Smooth muscle cell (in vitro differentiated cells): ENCODE measurements around the gene TMPRSS3. TPM values are rescaled to one million over a fixed set of nuclear protein-coding genes. Genes with fewer than 3 reads are reported as not detected.

ENCODE experiments used
- DNase-seq: peaks from one replicate; lab custom pipeline; 2025; ENCODE audit not compliant: unreplicated experiment; lab: John Stamatoyannopoulos, UW
- H2AFZ ChIP-seq: fragments of 200-600 bp; sonication (generic); 2 replicates; pipeline ENCODE4 v1.6.0; 2016; ENCODE audit warnings: antibody characterized with exemption, low read depth, mild to moderate bottlenecking
- H3F3A ChIP-seq: fragments of 200-600 bp; sonication (generic); 2 replicates; pipeline ENCODE4 v1.6.0; 2017; ENCODE audit warnings: antibody characterized with exemption, low read depth
- H3K27ac ChIP-seq: fragments of 200-600 bp; sonication (generic); 2 replicates; pipeline ENCODE4 v1.5.1; 2016; ENCODE audit warnings: low read depth, mild to moderate bottlenecking
- H3K27me3 ChIP-seq: fragments of 200-600 bp; sonication (generic); 2 replicates; pipeline ENCODE4 v1.6.1; 2016; ENCODE audit warnings: low read depth, mild to moderate bottlenecking
- H3K36me3 ChIP-seq: fragments of 200-600 bp; sonication (generic); 2 replicates; pipeline ENCODE4 v1.5.1; 2016; ENCODE audit warnings: low read depth
- H3K4me1 ChIP-seq: fragments of 200-600 bp; sonication (generic); 2 replicates; pipeline ENCODE4 v1.5.1; 2016; ENCODE audit warnings: low read depth
- H3K4me2 ChIP-seq: fragments of 200-600 bp; sonication (generic); 2 replicates; pipeline ENCODE4 v1.6.0; 2016; ENCODE audit warnings: mild to moderate bottlenecking
- H3K4me3 ChIP-seq: fragments of 200-600 bp; sonication (generic); 2 replicates; pipeline ENCODE4 v1.5.1; 2016; ENCODE audit warnings: mild to moderate bottlenecking
- H3K79me2 ChIP-seq: fragments of 200-600 bp; sonication (generic); 2 replicates; pipeline ENCODE4 v1.6.0; 2016; ENCODE audit warnings: low read depth, mild to moderate bottlenecking
- H3K9ac ChIP-seq: fragments of 200-600 bp; sonication (generic); 2 replicates; pipeline ENCODE4 v1.6.0; 2016; ENCODE audit warnings: low read depth
- H3K9me3 ChIP-seq: fragments of 200-600 bp; sonication (generic); replicated peaks from 2 replicates; pipeline ENCODE4 v1.5.1; 2016; ENCODE audit warnings: low read depth
- H4K20me1 ChIP-seq: fragments of 200-600 bp; sonication (generic); 2 replicates; pipeline ENCODE4 v1.6.0; 2016; ENCODE audit warnings: low read depth
- WGBS: methylation state at CpG from one replicate; pipeline ENCODE4 v1.1.7; 2016; ENCODE audit warnings: low lambda C conversion rate; 5-methylcytosine and 5-hydroxymethylcytosine counted together
- polyA plus RNA-seq: library from polyadenylated mRNA; unstranded; fragments of >200 nt; fragmentation: Nextera tagmentation; extraction: Ambion mirVana; gene quantifications from 2 replicates; pipeline ENCODE4 v1.2.1, GENCODE V29; 2016
- total RNA-seq: library from RNA; depleted of rRNA; stranded (reverse); fragments of >200 nt; gene quantifications from 2 replicates; pipeline ENCODE4 v1.2.3, GENCODE V29; 2014
- TF ChIP-seq, protein P1 (sequence below): fragments of 200-600 bp; sonication (generic); IDR thresholded peaks from 2 replicates; pipeline ENCODE4 v1.5.1; 2017; ENCODE audit warnings: borderline replicate concordance, mild to moderate bottlenecking, antibody characterized with exemption; ENCODE audit not compliant: insufficient read depth, poor library complexity, severe bottlenecking

TMPRSS3 gene
- total and polyA plus RNA-seq, 2 experiments from 2014 or later = not detected

DNA sequence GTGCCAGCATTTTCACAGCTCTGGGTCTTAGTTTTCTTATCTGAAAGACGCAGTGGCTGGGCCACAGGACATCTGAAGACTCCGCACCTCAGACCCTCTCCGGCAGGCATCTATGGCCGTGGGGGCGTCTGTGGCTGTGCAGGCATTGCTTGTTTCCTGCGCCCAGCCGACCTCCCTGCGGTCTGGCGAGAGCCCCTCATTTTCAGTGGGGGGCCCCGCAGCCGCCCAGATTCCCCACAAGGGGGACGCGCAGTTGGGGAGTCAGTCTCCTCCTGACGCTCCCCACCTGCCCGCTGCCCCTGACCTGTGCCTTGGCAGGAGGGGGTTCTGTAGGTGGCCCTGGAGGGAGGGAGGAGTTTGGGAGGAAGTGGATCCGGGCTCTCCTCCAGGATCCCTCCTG is 26.0 kb downstream of the TMPRSS3 start:
- H4K20me1 ChIP-seq = no peaks in the 10 kb centered on the region
- no peak overlapping the region for H2AFZ ChIP-seq
- no peak for DNase-seq
- H3K27ac ChIP-seq = no peak overlapping the region
- H3F3A ChIP-seq = no peaks in the 10 kb centered on the region
- H3K36me3 ChIP-seq = no peaks in the 10 kb centered on the region
- H3K79me2 ChIP-seq = no peaks in the 10 kb centered on the region
- WGBS = 87% methylated on average over 16 of the region's 16 CpGs
- TF ChIP-seq, protein P1, sequence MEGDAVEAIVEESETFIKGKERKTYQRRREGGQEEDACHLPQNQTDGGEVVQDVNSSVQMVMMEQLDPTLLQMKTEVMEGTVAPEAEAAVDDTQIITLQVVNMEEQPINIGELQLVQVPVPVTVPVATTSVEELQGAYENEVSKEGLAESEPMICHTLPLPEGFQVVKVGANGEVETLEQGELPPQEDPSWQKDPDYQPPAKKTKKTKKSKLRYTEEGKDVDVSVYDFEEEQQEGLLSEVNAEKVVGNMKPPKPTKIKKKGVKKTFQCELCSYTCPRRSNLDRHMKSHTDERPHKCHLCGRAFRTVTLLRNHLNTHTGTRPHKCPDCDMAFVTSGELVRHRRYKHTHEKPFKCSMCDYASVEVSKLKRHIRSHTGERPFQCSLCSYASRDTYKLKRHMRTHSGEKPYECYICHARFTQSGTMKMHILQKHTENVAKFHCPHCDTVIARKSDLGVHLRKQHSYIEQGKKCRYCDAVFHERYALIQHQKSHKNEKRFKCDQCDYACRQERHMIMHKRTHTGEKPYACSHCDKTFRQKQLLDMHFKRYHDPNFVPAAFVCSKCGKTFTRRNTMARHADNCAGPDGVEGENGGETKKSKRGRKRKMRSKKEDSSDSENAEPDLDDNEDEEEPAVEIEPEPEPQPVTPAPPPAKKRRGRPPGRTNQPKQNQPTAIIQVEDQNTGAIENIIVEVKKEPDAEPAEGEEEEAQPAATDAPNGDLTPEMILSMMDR = peak; percentile 12
- H3K4me2 ChIP-seq = no peak overlapping the region
- no peaks in the 10 kb centered on the region for H3K4me1 ChIP-seq
- no peaks in the 10 kb centered on the region for H3K9me3 ChIP-seq
- H3K9ac ChIP-seq = no peak overlapping the region
- H3K27me3 ChIP-seq = no peaks in the 10 kb centered on the region
- no peak overlapping the region for H3K4me3 ChIP-seq

DNA sequence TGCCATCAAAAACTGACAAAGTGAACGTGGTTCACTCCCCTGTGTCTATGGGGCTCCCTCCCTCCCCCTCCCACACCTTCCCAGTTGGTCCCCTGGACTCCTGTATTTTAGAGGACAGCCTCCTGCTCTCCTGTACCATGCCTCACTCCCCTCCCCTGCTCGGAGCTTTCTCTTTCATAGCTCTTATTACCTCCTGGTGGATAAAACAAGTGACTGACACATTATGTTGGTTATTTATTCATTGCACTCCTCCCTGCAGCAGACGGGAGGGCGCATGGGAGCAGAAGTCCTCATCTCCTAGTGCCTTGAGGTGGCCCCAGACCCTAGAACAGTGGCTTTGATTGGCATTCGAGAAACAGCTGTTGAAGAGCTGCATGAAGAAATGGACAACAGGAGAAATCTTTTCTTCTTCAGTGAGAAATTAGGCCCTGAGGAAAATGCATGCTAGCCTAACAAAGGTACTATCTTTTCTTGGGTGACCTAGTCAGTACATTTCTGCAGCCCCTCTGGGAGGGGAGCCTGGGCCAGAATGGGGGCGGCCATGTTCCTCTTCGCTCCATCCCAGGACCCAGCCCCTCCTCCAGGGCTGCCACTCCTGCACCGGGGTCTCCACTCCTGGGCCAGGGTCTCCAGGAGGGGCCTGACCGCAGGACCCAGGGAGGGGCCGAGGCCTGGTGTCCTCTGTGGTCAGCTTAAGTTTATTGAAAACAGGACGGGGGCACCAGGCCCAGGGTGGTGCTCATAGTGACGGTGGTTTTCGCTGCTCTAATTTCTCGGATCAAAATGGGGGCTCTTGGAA is 28.3 kb downstream of the TMPRSS3 start:
- Histone ChIP-seq H3K4me2 (no peak overlapping the region), H2AFZ (no peak overlapping the region), H3K79me2 (no peaks in the 10 kb centered on the region), H3K27ac (peak overlapping the region; percentile 73), H3K36me3 (no peaks in the 10 kb centered on the region), H3K4me1 (no peaks in the 10 kb centered on the region), H3K4me3 (no peak overlapping the region), H3F3A (no peaks in the 10 kb centered on the region), H3K9me3 (no peaks in the 10 kb centered on the region), H4K20me1 (no peaks in the 10 kb centered on the region), H3K9ac (no peak overlapping the region), H3K27me3 (no peaks in the 10 kb centered on the region)
- TF ChIP-seq, protein P1 = no peak
- WGBS = 90% methylated on average over 14 of the region's 14 CpGs
- no peak for DNase-seq

DNA sequence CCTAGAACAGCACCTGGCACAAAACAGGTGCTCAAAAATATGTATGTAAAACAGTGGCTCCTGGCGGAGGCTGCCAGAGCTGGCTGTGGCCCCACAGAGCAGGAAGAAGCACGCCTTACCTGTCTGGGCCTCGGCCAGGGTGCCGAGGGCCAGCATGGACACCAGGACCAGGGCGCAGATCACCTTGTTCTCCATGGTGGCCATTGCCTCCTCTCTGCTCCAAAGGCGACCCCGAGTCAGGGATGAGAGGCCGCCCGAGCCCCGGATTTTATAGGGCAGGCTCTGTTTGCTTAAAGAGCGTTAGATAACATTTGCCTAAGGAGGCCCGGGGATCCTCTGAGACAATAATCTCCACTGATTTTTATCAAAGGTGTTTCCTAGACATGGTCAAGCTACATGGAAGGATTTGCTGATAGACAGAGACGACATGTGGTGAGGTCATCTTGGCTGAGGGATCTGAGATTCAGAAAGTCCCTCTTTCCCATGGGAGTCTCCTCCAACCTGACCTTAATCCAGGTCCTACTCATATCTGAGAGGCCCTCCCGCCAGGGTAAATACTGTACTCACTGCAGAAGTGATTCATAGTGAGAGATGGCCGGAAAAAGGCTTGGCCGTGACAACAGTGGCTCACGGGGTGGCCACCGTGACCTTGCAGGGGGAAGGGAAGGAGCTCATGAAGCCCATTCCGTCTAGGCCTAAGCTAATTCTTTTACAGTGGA is 29.4 kb downstream of the TMPRSS3 start, which contains the start of gene TFF1:
TFF1 (minus strand) TSS at position 244 of the 719 bp plus-strand sequence; CDS start at position 204, 40 bp downstream.
- no peak for DNase-seq
- H3F3A ChIP-seq = no peaks in the 10 kb centered on the region
- no peak within 1 kb of the TSS for H2AFZ ChIP-seq
- no peak within 1 kb of the TSS for H3K4me3 ChIP-seq
- no peaks in the 10 kb centered on the region for H3K27me3 ChIP-seq
- TF ChIP-seq, protein P1 = no peak
- H3K4me2 ChIP-seq = peak within 1 kb of the TSS; percentile 29
- no peaks in the 10 kb centered on the region for H3K9me3 ChIP-seq
- no peaks in the 10 kb centered on the region for H4K20me1 ChIP-seq
- H3K27ac ChIP-seq = peak within 1 kb of the TSS; percentile 73
- 55% methylated on average over 19 of the region's 19 CpGs for WGBS
- no peaks in the 10 kb centered on the region for H3K79me2 ChIP-seq
- no peak within 1 kb of the TSS for H3K9ac ChIP-seq
- H3K4me1 ChIP-seq = no peaks in the 10 kb centered on the region
- no peaks in the 10 kb centered on the region for H3K36me3 ChIP-seq
